Measurements from ENCODE around the gene HSPA14.
"Not testable (repeated sequence)": the region's sequence is repeated elsewhere in the genome, so short reads cannot be mapped to it uniquely, and the experiment has no call there.

HSPA14 gene

DNA sequence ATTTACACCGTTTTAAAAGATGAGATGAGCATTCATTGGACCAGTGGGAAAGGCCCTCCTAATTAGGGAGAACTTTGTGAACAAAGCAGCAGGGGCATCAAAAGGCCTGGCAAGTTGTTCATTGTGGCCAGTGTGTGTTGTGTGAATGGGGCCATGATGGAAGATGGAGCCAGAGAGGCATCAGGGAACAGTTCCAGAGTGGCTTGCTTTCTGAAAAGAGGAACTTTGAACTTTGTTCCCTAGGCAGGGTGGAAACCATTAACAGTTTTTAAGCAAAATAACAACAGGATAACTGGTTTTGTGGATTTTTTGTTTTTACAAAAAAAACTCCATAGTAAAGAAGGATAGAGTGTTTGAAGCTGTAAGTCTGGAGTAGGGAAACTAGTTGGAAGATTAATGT, 53.0 kb downstream of the HSPA14 start:
- DNase-seq: no peak

DNA sequence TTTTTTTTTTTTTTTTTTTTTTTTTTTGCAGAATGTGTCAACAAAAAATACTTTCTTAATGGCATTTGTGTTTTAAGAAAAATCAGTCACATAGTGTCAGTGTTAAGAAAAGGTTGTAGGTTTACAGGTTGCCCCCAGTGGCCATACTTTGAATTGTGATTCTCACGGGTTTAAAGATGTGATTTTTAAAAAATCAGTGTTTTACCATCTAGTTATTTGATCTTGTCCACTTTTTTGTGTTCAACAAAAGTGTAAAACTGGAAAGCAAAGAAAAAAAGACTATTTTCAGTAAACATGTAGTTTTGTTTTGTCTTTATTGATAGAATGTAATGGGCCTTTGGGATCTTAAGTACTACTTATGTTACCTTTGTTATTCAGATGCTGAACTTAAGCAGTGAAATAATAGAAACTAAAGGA, 66.2 kb downstream of the HSPA14 start:
- peak; percentile 25 for DNase-seq

DNA sequence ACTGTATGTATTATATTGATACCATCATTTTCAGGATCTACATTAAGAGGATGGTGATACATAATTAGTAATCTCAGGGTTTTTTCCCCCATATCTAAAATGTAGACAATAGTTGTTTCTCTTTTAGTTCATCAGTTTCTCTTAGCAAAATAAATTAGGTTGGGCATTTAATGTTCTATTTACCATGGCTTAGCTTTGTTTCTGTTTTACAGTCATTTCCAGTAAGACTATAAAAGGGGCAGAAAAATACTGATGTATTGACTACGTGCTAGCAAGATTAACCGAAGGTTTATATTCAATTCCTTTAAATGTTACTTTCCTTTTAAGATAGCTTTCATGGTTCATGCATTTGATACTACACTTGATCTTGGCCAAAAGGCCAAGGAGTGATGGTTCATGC, 66.8 kb downstream of the HSPA14 start:
- DNase-seq: no peak

DNA sequence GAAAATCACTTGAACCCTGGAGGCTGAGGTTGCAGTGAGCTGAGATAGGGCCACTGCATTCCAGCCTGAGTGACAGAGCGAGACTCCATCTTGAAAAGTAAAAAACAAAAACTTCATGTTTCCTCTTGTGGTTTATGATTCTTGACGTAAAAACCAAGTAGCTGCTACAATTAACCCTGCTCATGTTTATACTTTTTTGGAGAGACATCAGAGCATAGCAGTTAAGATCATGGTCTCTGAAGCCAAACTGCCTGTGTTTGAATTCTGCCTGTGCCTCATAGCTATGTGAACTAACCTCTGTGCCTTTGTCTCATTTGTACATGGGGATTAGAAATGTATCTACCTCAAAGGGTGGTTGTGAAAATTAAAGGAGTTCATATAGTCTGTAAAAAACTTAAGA, 67.8 kb downstream of the HSPA14 start:
- DNase-seq: no peak

DNA sequence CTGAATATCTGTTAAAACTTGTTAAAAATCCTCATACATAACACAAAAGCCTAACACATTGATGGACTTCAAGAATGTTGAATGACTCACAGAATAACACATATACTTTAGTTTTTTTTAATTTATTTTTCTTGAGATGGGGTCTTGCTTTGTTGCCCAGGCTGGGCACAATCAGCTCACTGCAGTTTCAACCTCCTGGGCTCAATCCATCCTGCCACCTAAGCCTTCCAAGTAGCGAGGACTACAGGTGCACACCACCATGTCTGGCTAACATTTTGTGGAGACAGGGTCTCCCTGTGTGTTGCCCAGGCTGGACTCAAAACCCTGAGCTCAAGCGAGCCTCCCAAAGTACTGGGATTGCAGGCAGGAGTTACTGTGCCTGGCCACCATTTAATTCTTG, 68.7 kb downstream of the HSPA14 start:
- no peak for DNase-seq

DNA sequence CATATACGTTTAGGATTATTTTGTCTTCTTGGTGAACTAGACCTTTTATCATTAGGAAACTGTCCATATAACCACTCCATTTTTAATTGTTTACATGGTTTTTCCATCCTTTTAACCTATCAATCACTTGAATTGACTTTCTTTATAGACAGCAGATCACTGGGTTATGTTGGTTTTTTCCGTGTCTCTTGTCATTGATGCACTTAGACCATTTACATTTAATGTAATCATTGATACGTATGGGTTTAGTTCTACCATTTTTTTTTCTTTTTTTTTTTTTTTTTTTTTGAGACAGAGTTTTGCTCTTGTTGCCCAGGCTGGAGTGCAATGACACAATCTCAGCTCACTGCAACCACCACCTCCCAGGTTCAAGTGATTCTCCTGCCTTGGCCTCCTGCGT, 69.5 kb downstream of the HSPA14 start:
- DNase-seq: not testable (repeated sequence)

DNA sequence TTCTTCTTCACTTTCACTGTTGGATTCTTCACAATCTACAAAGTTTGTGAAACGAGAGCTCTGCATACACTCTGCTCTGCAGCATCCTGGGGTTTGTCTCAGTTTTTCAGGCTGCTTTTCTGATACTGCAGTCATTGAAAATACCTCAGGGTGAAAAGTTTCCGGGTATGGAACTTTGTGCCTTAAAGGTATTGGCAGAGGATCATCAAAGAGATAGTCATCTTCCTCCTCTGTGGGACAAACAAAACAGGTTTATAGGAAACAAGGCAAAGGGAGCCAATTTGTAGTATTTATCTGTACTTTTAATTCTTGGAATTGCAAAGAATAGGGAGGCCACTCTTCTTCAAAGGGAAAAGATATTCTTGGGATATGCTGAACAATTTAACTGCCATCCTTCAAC, 71.0 kb downstream of the HSPA14 start:
- no peak for DNase-seq

DNA sequence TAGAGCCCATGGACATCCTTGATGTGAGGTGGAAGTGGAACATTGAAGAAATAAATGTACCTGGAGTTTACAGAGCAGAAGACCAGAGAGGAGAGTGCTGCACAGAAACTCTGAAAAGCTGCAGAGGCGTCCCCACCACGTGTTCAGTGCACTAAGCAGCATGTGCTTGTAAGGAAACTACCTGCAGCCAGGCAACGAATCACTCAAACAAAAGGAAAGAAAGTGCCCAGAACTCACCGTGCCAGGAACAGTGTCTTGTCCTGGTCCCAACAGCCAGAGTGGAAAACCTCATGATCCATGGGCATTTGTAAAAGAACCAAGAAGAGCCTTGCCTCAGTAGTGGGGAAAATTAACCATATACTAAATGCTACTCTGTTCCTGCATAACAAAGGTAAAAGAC, 72.8 kb downstream of the HSPA14 start:
- DNase-seq: no peak

DNA sequence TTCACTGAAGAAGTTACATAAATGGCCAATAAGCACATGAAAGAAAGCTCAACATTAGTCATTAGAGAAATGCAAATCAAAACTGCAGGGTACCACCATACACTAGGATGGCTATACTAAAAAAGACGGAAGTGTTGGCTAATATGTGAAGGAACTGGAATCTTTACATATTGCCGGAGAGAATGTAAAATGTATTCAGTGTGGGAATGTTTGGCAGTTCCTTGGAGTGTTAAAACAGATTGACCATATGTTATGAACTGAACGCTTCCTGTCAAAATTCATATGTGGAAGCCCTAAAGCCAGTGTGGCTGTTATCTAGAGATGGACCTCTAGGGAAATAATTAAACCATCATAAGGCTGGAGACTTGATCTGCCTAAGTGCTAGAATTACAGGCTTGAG, 73.7 kb downstream of the HSPA14 start:
- DNase-seq: no peak

DNA sequence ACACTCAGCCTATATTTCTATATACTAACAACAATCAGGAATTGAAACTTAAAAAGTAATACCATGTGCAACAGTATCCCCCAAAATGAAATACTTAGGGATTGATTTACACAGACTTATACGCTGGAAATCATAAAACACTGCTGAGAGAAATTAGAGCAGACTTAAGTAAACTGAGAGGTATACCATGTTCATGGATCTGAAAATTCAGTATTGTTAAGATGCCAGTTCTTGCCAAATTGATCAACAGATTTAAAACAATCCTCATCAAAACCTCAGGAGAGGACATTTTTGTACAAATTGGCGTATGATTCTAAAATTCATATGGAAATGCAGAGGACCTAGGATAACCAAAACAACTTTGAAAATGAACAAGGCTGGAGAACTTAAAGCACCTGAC, 78.5 kb downstream of the HSPA14 start:
- DNase-seq: no peak

DNA sequence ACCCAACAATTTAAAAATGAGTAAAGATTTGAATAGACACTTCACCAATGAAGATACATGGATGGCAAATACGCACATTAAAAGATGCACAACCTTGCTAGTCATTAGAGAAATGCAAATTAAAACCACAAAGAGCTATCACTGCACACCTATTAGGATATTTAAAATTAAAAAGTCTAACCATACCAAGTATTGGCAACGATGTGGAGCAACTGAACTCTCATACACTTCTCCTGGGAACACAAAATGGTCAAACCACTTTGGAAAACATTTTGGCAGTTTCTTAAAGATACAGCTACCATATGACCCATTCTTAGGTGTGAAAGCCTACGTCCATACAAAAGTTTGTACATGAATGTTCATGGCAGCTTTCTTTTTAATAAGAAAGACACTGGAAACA, 79.7 kb downstream of the HSPA14 start:
- DNase-seq: no peak

DNA sequence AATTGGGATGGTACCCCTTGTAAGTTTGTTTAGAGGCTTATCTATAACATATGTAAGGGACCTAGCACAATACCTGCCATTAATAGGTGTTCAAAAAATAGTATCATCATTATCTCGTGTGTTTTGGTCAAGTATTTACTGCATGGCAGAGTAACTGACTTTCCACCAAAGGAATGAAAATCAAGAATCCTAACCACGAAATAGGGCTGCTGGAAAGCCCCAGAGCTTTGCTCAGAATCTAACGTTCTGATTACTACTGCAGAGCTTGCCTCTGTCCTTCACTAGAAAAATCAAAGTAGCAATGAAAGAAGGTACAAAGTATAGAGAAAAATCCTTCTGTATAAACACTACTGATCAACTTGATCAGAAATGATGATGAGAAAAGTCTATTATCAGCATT, 80.9 kb downstream of the HSPA14 start:
- no peak for DNase-seq

Measured in stimulated activated CD4-positive, alpha-beta T cell treated with anti-CD3 and anti-CD28 coated beads, Interleukin-4, amount 100 ng/mL, for 24 hours (primary cell).